K562 (cell line): ENCODE results near the gene RABEPK. TPM values are rescaled to one million over a fixed set of nuclear protein-coding genes. Genes with fewer than 3 reads are reported as not detected.

Source experiments
- ELK1 ChIP-seq: sonication (generic); formaldehyde crosslinking; IDR thresholded peaks from 2 replicates; pipeline ENCODE4 v1.8.1; 2022; ENCODE audit warnings: missing genetic modification reagents
- FIP1L1 ChIP-seq: fragments of 200-400 bp; formaldehyde crosslinking; IDR thresholded peaks from 2 replicates; pipeline ENCODE4 v1.6.1; 2018; ENCODE audit warnings: mild to moderate bottlenecking, low read depth, low read length; ENCODE audit not compliant: poor library complexity, severe bottlenecking
- FOXO4 ChIP-seq: fragments of 450-650 bp; formaldehyde crosslinking; IDR thresholded peaks from 2 replicates; pipeline ENCODE4 v1.4.0; 2020; ENCODE audit warnings: mild to moderate bottlenecking, moderate library complexity
- GABPB2 ChIP-seq: fragments of 250-450 bp; sonication (Bioruptor Pico); conservative IDR thresholded peaks from 2 replicates; pipeline ENCODE4 v1.5.1; 2021; ENCODE audit warnings: mild to moderate bottlenecking
- GTF2B ChIP-seq: IDR thresholded peaks from 2 replicates; pipeline ENCODE4 v1.6.1; 2011; ENCODE audit not compliant: insufficient read length; ENCODE audit errors: extremely low read depth
- HCFC1 ChIP-seq: IDR thresholded peaks from 2 replicates; pipeline ENCODE4 v1.6.1; 2012; ENCODE audit warnings: low read depth, low read length, improper control_type of control experiment
- KAT2B ChIP-seq: IDR thresholded peaks from one replicate; pipeline ENCODE4 v1.6.1; 2012; ENCODE audit warnings: low read depth, mild to moderate bottlenecking, control low read depth, inconsistent platforms, low read length, moderate library complexity
- KDM1A ChIP-seq, 2 experiments: fragments of 450-650 bp; IDR thresholded peaks; 2 replicates each; pipeline ENCODE4 v1.6.1; 2016; ENCODE audit warnings: mild to moderate bottlenecking in 2 of 2
- PCBP1 ChIP-seq: fragments of 200-400 bp; formaldehyde crosslinking; IDR thresholded peaks from 2 replicates; pipeline ENCODE4 v1.6.1; 2018; ENCODE audit warnings: mild to moderate bottlenecking, low read depth, low read length; ENCODE audit not compliant: poor library complexity, severe bottlenecking
- PTBP1 ChIP-seq: fragments of 200-400 bp; formaldehyde crosslinking; IDR thresholded peaks from 2 replicates; pipeline ENCODE4 v1.6.1; 2017; ENCODE audit warnings: low read depth, low read length
- PYGO2 ChIP-seq: fragments of 450-650 bp; IDR thresholded peaks from 2 replicates; pipeline ENCODE4 v1.6.1; 2016; ENCODE audit warnings: mild to moderate bottlenecking, missing genetic modification characterization, moderate library complexity, missing compliant biosample characterization
- RBBP5 ChIP-seq: fragments of 200-600 bp; sonication (generic); IDR thresholded peaks from 2 replicates; pipeline ENCODE4 v1.6.1; 2012; ENCODE audit warnings: borderline replicate concordance, mild to moderate bottlenecking, low read length, control low read depth, inconsistent platforms; ENCODE audit not compliant: insufficient read depth, poor library complexity, severe bottlenecking
- SMAD3 ChIP-seq: fragments of 450-650 bp; formaldehyde crosslinking; conservative IDR thresholded peaks from 2 replicates; pipeline ENCODE4 v1.4.0; 2020; ENCODE audit warnings: mild to moderate bottlenecking
- STAT5B ChIP-seq: fragments of 250-450 bp; sonication (Bioruptor Pico); IDR thresholded peaks from 2 replicates; pipeline ENCODE4 v1.8.0; 2021; ENCODE audit warnings: mild to moderate bottlenecking, inconsistent platforms
- TBP ChIP-seq: optimal IDR thresholded peaks from 2 replicates; pipeline ENCODE3; 2011; ENCODE audit warnings: low read depth, low read length, improper control_type of control experiment
- ZFX ChIP-seq: sonication (generic); formaldehyde crosslinking; IDR thresholded peaks from 2 replicates; pipeline ENCODE4 v1.8.0; 2022; ENCODE audit warnings: mild to moderate bottlenecking, missing genetic modification reagents, moderate library complexity
- ZNF277 ChIP-seq: fragments of 250-450 bp; sonication (Bioruptor Pico); IDR thresholded peaks from 2 replicates; pipeline ENCODE4 v1.8.0; 2022; ENCODE audit warnings: inconsistent platforms, mild to moderate bottlenecking, moderate library complexity, borderline replicate concordance
- ZNF76 ChIP-seq: fragments of 250-450 bp; sonication (Bioruptor Pico); IDR thresholded peaks from 2 replicates; pipeline ENCODE4 v1.4.0; 2020; ENCODE audit warnings: mild to moderate bottlenecking, moderate library complexity, borderline replicate concordance
- polyA plus RNA-seq, 8 experiments: library from polyadenylated mRNA; depleted of rRNA in 4 of 8; stranded (reverse) in 5 of 8; unstranded in 3 of 8; fragments of >200 nt; fragmentation: Nextera tagmentation in 2 of 8; fragmentation: Illumina TruSeq in 1 of 8; extraction: Ambion mirVana in 2 of 8; extraction: Trizol in 1 of 8; gene quantifications; 2 replicates each; pipeline versions ENCODE4 v1.2.1 to v1.2.3, GENCODE V29; 2011 to 2014; ENCODE audit warnings: inconsistent platforms in 1 of 8, missing spikeins in 1 of 8
- total RNA-seq, 7 experiments: library from RNA; depleted of rRNA in 6 of 7; stranded (reverse); fragments of >200 nt in 6 of 7; fragmentation: Illumina TruSeq in 2 of 7; extraction: Trizol in 2 of 7; gene quantifications; 2 replicates each; pipeline versions ENCODE4 v1.2.1 to v1.2.3, GENCODE V29; 2011 to 2021; ENCODE audit warnings: low replicate concordance in 1 of 7

RABEPK gene
- total and polyA plus RNA-seq, 9 of the 15 experiments (the other 6 are each of a cell fraction or from before 2014, with no cell fraction given) = 38.3 to 113 (median 52.8) TPM

GRCh38 chr9:125261501-125262293, 61.4 kb downstream of the RABEPK start, which contains the start of gene GAPVD1 (continued):
- TF ChIP-seq RBBP5 (peak; percentile 67), TBP (peak; percentile 74), PCBP1 (peak; percentile 87), SMAD3 (CRISPR knock-in tag) (no peak), GTF2B (no peak), ELK1 (CRISPR knock-in tag) (no peak), GABPB2 (CRISPR knock-in tag) (no peak), KAT2B (peak; percentile 62), PTBP1 (no peak), KDM1A (IDR thresholded peaks at IDR 0.05) (peak; percentile 15 to 51; a peak in 2 of 4 replicates), STAT5B (CRISPR knock-in tag) (no peak), FOXO4 (no peak), ZNF76 (CRISPR knock-in tag) (0 out of 2 replicates have a peak, but pooled peaks have one; percentile 61), PYGO2 (tag) (no peak), ZFX (peak; percentile 91), ZNF277 (CRISPR knock-in tag) (no peak), FIP1L1 (peak; percentile 81), HCFC1 (peak; percentile 99)
